Measurements from ENCODE around the gene DYSF.

Gene DYSF

DNA sequence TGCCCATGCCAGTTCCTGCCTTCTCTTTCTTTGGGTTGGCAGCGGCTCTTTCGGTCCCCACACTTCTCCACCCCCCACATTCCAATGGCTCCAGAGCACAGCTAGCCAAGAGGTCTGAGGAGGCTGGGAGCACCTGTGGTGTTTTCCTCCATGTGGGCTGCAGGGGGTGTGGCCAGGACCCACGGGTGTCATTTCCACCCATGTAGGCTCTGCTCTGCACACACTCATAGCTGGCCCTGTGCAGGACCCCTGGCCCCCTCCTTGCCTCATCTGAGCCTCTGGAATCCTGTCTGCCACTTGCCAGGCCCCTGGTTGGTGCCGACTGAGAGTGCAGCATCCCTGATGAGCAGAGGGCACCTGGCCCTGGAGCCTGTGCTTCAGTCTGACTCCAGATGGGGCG lies 46.3 kb downstream of the DYSF start:
- no peak for DNase-seq (ENCODE audit: low read depth)
- H3K4me3 ChIP-seq (ENCODE audit: control insufficient read depth, low read depth, low read length), result no peak overlapping the region
- no peak for TF ChIP-seq CTCF (IDR thresholded peaks at IDR 0.05; ENCODE audit: control insufficient read depth, insufficient read depth, low read depth, low read length, missing control alignments)

GRCh38 chr2:71500426-71501079 lies 47.2 kb downstream of the DYSF start:
- no peak overlapping the region for H3K4me3 ChIP-seq (ENCODE audit: control insufficient read depth, low read depth, low read length)
- DNase-seq (ENCODE audit: low read depth), result no peak
- TF ChIP-seq CTCF (IDR thresholded peaks at IDR 0.05; ENCODE audit: control insufficient read depth, insufficient read depth, low read depth, low read length, missing control alignments), result no peak

GRCh38 chr2:71502941-71503738 lies 49.8 kb downstream of the DYSF start:
- no peak for DNase-seq (ENCODE audit: low read depth)
- no peak for TF ChIP-seq CTCF (IDR thresholded peaks at IDR 0.05; ENCODE audit: control insufficient read depth, insufficient read depth, low read depth, low read length, missing control alignments)
- H3K4me3 ChIP-seq (ENCODE audit: control insufficient read depth, low read depth, low read length), result no peak overlapping the region

- TF ChIP-seq CTCF (IDR thresholded peaks at IDR 0.05; ENCODE audit: control insufficient read depth, insufficient read depth, low read depth, low read length, missing control alignments), result no peak
- no peak overlapping the region for H3K4me3 ChIP-seq (ENCODE audit: control insufficient read depth, low read depth, low read length)
- no peak for DNase-seq (ENCODE audit: low read depth)
Observed at GRCh38 chr2:71503837-71504236, 50.5 kb downstream of the DYSF start.

DNA sequence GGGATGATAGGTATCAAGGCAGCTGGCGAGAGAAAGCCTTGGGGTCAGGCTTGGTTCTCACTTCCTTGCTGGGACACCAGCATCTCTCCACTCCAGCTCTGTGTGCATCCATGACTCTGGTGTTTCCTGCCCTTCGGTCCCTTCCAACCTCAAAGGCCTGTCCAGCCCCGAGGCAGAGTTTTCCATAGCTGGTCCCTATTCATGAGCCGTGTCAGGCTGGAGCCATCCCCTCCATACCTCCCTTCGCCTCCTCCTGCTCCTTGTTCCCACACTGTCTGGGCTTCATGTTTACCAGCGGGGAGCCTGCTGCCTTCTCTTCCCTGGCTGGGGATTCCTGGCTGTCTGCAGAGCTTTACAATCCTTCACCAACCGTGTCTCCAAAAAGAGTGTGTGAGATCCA lies 51.2 kb downstream of the DYSF start:
- DNase-seq (ENCODE audit: low read depth), result no peak
- no peak overlapping the region for H3K4me3 ChIP-seq (ENCODE audit: control insufficient read depth, low read depth, low read length)
- no peak for TF ChIP-seq CTCF (IDR thresholded peaks at IDR 0.05; ENCODE audit: control insufficient read depth, insufficient read depth, low read depth, low read length, missing control alignments)

GRCh38 chr2:71505086-71505769 lies 51.9 kb downstream of the DYSF start:
- no peak for DNase-seq (ENCODE audit: low read depth)
- TF ChIP-seq CTCF (IDR thresholded peaks at IDR 0.05; ENCODE audit: control insufficient read depth, insufficient read depth, low read depth, low read length, missing control alignments), result no peak
- no peak overlapping the region for H3K4me3 ChIP-seq (ENCODE audit: control insufficient read depth, low read depth, low read length)

Measured in AG09309 (cell line).